ENCODE data around the gene MAPK12.
"Not testable (repeated sequence)": the region's sequence is repeated elsewhere in the genome, so short reads cannot be mapped to it uniquely, and the experiment has no call there.

The MAPK12 gene

GRCh38 chr22:50204998-50205397, 56.5 kb downstream of the MAPK12 start:
- peaks cover 28% of the 10 kb centered on the region for H3K4me1 Mint-ChIP-seq (ENCODE audit: low read depth)
- H3K27me3 Mint-ChIP-seq; H3K27ac Mint-ChIP-seq; H3K9me3 Mint-ChIP-seq (ENCODE audit: low read depth); H3K4me3 Mint-ChIP-seq; H3K36me3 Mint-ChIP-seq: not testable (repeated sequence)

- no peaks in the 10 kb centered on the region for H3K36me3 Mint-ChIP-seq
- H3K4me1 Mint-ChIP-seq (ENCODE audit: low read depth) = peaks cover 28% of the 10 kb centered on the region
- H3K9me3 Mint-ChIP-seq (ENCODE audit: low read depth) = no peaks in the 10 kb centered on the region
- no peak overlapping the region for H3K27ac Mint-ChIP-seq
- no peak overlapping the region for H3K4me3 Mint-ChIP-seq
- no peaks in the 10 kb centered on the region for H3K27me3 Mint-ChIP-seq
These were observed 56.9 kb downstream of the MAPK12 start for GRCh38 chr22:50204571-50204970.

- H3K27ac Mint-ChIP-seq = no peak overlapping the region
- H3K9me3 Mint-ChIP-seq (ENCODE audit: low read depth) = no peaks in the 10 kb centered on the region
- H3K4me3 Mint-ChIP-seq = no peak overlapping the region
- no peaks in the 10 kb centered on the region for H3K27me3 Mint-ChIP-seq
- peaks cover 30% of the 10 kb centered on the region for H3K4me1 Mint-ChIP-seq (ENCODE audit: low read depth)
- H3K36me3 Mint-ChIP-seq = no peaks in the 10 kb centered on the region
These were observed 58.2 kb downstream of the MAPK12 start for GRCh38 chr22:50203288-50203687.

Measured in activated naive CD8-positive, alpha-beta T cell (primary cell).